HG03159 (cell line): Measurements from ENCODE around the gene HABP2.

ENCODE experiments used
- ATAC-seq: cut with Tn5 transposase; IDR thresholded peaks from one replicate; pipeline ENCODE4 v1.9.1; 2021; ENCODE audit warnings: mild to moderate bottlenecking, moderate library complexity; ENCODE audit not compliant: unreplicated experiment

HABP2 gene

DNA sequence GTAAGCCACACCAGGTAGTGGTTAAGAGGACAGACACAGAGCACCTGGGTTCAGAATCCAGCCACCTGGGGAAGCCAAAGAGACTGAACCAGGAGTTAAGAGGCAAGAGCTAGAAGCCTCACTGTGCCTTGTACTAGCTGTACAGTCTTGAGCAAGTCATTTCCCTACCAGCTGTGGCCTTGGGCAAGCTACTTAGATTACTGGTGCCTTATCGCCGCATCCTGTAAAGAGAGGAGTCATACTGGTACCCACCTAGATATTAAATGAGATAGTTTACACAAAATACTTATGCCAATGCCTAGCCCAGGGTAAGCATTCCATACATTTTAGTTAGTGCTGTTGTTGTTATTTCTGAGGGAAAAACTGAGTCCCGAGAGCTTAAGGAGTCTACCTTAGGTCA lies 47.7 kb downstream of the HABP2 start:
- no peak for ATAC-seq

- no peak for ATAC-seq
Measured at GRCh38 chr10:113603057-113603777, 50.4 kb downstream of the HABP2 start.

DNA sequence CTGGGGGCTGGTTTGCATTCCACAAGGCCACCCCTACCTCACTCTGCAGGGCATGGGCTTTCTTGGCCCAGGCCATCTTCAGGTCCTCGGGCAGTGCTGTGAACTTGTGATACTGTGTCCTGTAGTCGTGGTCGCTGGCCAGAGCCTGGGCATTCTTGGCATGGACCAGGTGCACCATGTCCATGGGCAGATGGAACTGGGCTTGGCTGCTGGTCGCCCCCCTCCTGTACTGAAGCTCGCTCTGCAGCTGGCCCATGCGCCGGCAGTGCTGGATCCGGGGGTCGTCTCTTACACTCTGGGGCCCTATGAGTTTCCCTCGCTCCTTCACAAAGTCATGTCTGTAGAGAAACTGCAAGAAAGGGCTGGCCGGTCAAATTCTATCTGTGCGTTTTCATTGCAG lies 51.7 kb downstream of the HABP2 start:
- no peak for ATAC-seq

DNA sequence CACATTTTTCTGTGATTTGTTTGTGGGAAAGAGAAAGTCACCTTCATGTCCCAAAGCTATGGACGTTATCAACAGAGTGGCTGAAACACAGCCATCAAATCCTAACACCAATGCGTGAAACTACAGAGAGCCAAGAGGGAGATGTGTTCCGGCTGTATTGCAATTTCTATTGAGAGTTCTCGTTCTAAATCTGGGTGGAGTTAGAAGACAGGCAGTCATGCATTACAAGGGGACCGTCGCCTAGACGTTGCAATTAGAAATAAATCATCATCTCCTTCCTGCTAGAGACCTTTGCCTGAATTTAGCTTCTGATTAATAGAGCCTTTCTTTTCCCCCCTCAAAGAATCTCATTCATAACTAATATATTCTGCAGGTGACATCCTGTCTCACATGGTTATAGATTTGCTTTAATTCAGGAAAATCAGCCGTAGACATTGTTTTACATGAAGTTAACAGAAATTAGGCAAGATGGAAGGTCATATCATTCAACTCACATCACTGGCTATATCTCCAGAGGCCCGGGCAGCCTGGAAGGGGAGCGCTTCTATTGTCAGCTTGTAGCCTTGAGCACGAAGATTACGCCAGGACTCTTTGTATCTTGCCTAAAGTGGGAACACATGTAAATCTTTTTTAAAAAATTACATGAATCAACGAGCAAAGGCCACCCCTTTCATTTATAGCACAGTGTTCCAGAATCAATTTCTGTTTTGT lies 52.6 kb downstream of the HABP2 start:
- no peak for ATAC-seq

GRCh38 chr10:113609704-113610108 lies 56.9 kb downstream of the HABP2 start:
- no peak for ATAC-seq

GRCh38 chr10:113610631-113611601 lies 58.1 kb downstream of the HABP2 start:
- no peak for ATAC-seq

DNA sequence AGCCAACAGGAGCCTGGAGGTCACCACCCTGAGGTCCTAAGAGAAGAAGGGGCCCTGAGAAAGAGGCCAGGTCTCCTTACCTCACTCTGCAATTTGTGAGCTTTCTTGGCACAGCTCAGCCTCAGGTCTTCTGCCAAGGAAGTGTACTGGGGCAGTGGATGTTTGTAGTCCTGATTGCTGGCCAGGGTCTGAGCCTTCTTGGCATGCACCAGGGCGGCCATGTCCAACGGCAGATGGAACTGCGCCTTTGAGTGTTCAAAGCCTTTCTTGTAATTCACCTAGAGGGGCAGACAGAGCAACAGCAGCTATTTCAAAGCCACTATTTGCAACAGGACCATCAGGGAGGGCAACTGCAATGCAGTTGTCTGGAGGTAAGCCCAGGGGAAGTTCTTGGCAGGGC lies 59.3 kb downstream of the HABP2 start:
- ATAC-seq: no peak

GRCh38 chr10:113613427-113613826 lies 60.6 kb downstream of the HABP2 start:
- no peak for ATAC-seq

GRCh38 chr10:113613977-113614690 lies 61.3 kb downstream of the HABP2 start:
- ATAC-seq: no peak

- ATAC-seq: no peak
Measured at GRCh38 chr10:113616244-113617074, 63.6 kb downstream of the HABP2 start.

- ATAC-seq: no peak
Measured at GRCh38 chr10:113617086-113617485, 64.2 kb downstream of the HABP2 start.

DNA sequence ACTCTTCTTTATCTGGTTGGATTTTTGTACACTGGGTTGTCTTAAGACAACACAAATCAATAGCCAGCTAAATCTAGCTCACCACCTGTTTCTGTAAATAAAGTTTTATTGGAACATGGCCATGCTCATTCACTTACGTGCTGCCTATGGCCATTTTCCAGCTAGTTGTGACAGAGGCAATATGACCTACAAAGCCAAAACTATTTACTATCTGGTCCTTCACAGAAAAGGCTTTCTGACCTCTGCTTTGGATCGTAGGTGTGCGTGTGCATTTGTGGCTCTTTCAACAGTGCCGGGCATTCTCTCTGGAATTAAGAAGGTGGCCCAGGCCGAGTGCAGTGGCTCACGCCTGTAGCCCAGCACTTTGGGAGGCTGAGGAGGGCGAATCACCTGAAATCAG lies 65.5 kb downstream of the HABP2 start:
- ATAC-seq: no peak

GRCh38 chr10:113619401-113619800 lies 66.5 kb downstream of the HABP2 start:
- ATAC-seq: no peak

- no peak for ATAC-seq
Measured at GRCh38 chr10:113620511-113620910, 67.7 kb downstream of the HABP2 start.

DNA sequence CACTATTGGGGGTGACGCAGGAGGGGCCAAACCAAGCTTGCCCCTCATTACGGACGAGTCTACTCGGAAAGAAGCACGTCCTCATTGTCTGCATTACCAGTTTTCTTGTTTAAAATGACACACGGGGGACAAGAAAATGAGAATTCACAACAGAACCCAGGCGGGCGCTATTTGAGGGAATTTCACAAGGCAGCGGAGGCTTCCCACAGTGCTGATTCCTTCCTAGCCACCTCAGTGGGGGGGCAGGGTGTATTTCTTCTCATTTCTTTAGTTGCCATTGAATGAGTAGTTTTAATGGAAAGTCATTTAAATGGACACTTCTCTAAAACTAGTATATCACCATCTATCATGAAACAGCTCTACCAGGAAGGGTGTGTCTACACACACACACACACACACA lies 68.1 kb downstream of the HABP2 start:
- ATAC-seq: no peak

- ATAC-seq: no peak
Measured at GRCh38 chr10:113621799-113622198, 68.9 kb downstream of the HABP2 start.

- ATAC-seq: no peak
Measured at GRCh38 chr10:113622831-113623230, 70.0 kb downstream of the HABP2 start.

DNA sequence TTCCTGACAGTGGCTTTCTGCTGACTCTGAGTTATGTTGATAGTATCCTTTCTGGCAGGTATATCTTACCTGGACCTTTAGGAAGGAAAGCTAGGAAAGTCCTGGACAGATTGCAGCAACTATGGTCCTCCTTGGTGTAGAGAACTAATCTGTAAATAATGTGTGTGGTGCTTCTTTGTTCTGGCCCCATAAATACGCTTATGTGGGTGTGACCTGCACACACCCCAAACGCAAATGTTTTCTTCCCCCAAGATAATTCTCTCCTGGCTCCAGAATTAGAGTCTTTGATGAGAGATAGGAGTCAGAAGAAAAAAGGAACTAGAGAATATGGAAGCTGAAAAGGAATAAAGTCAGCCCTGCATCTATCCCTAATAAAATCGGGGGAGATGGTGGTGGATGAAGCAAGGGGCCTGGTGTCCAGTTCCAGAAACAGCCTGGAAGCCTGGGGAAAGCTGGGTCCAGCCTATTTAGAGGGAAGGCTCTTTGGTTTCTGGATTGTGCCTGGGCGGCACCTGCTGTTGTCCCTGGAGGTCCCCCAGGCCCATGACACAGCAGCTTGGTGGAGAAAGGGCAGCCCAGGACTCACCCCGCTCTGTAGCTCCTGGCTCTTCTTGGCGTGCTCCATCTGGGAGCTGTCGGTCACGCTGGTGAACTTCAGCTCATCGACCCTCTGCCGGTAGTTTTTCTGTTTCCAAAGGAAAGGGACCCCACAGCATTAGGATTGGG lies 72.8 kb downstream of the HABP2 start:
- ATAC-seq: no peak

DNA sequence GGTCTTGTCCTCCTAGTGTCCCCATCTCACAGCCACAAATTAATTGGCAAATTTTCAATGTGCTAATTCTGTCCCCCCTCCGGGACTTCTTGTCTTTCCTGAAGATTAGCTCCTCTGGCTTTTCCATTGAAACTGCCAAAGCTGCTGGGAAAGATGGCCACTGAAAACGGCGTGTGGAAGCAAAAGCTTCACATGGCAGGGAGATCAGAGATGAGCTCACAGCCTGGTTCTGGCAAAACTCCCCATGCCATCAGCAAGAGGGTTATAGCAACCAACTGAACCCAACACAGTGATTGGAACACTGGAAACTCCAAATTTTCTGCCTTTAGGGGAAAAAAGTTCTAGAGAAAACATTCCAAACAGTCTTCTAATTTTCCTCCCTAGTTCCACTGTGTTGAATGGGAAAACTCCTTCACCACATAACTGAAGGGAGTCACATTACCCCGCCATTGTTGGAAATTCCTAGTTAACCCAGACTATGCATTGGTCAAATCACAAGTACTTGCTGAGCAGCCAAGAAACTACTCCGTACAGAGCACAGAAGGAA lies 74.0 kb downstream of the HABP2 start:
- no peak for ATAC-seq
